Breast epithelium (tissue), 4 donors: Measurements from ENCODE around the gene DNAH9. TPM values are rescaled to one million over a fixed set of nuclear protein-coding genes. Genes with fewer than 3 reads are reported as not detected.

ENCODE experiments used
- DNase-seq, 2 donors: peaks; one replicate each; pipeline ENCODE4 v3.0.0-alpha.2; 2019; ENCODE audit warnings: low spot score in 2 of 2
- H3K27ac ChIP-seq, 2 donors: fragments of 200-600 bp; sonication (generic) in 1 of 2; one replicate each; pipeline ENCODE4 v1.5.1; 2016 to 2019; ENCODE audit warnings: mild to moderate bottlenecking in 1 of 2
- H3K27me3 ChIP-seq, 2 donors: fragments of 200-600 bp; sonication (generic) in 1 of 2; one replicate each; pipeline versions ENCODE4 v1.5.1 to v1.6.0; 2017 to 2019; ENCODE audit warnings: control low read depth in 1 of 2, mild to moderate bottlenecking in 1 of 2
- H3K36me3 ChIP-seq: fragments of 200-600 bp; one replicate; pipeline ENCODE4 v1.5.1; 2019
- H3K4me1 ChIP-seq, 2 donors: fragments of 200-600 bp; sonication (generic); one replicate each; pipeline ENCODE4 v1.5.1; 2016 to 2019; ENCODE audit warnings: control low read depth in 1 of 2
- H3K4me3 ChIP-seq, 3 donors: fragments of 200-600 bp; sonication (generic); 1 replicate in 2 of 3; 2 replicates in 1 of 3; pipeline ENCODE4 v1.5.1; 2016 to 2019; ENCODE audit warnings: mild to moderate bottlenecking in 3 of 3, moderate library complexity in 2 of 3
- H3K9me3 ChIP-seq, 2 donors: fragments of 200-600 bp; sonication (generic) in 1 of 2; one replicate each; pipeline ENCODE4 v1.5.1; 2016 to 2019; ENCODE audit warnings: control low read depth in 1 of 2
- CTCF ChIP-seq, 3 donors: fragments of 450-650 bp; IDR thresholded peaks; one replicate each; pipeline ENCODE4 v1.5.1; 2016 to 2017; ENCODE audit warnings: antibody characterized with exemption in 3 of 3, mild to moderate bottlenecking in 3 of 3, moderate library complexity in 3 of 3
- POLR2A ChIP-seq: fragments of 450-650 bp; IDR thresholded peaks from one replicate; pipeline ENCODE4 v1.6.1; 2016; ENCODE audit warnings: antibody characterized with exemption, mild to moderate bottlenecking, moderate library complexity
- POLR2AphosphoS5 ChIP-seq, 3 donors: sonication (generic); formaldehyde crosslinking; IDR thresholded peaks; one replicate each; pipeline ENCODE4 v1.6.1; 2017; ENCODE audit warnings: antibody characterized with exemption in 3 of 3
- intact Hi-C: fragments of 100-400 bp; cut with DNase I; formaldehyde crosslinking; loops from one replicate; pipeline ENCODE4 v1.15.1; 2023; ENCODE audit warnings: low total_unique reads
- total RNA-seq, 3 donors: library from RNA; depleted of rRNA; stranded (reverse); fragments of >200 nt; gene quantifications; one replicate each; pipeline ENCODE4 v1.1.0, GENCODE V29; 2016

DNAH9 gene
- total RNA-seq, 3 donors from 2014 or later: 0.66 to 3.5 (median 1.2) TPM

GRCh38 chr17:11637796-11638195 is 39.5 kb downstream of the DNAH9 start:
- no peaks in the 10 kb centered on the region for H3K4me1 ChIP-seq
- no peak for DNase-seq
- no peaks in the 10 kb centered on the region for H3K9me3 ChIP-seq
- no peak overlapping the region for H3K4me3 ChIP-seq
- no peaks in the 10 kb centered on the region for H3K27me3 ChIP-seq
- intact Hi-C loops: no loop called here
- no peaks in the 10 kb centered on the region for H3K36me3 ChIP-seq
- TF ChIP-seq POLR2AphosphoS5 (IDR thresholded peaks at IDR 0.05) (no peak), CTCF (IDR thresholded peaks at IDR 0.05) (no peak), POLR2A (no peak)
- no peak overlapping the region for H3K27ac ChIP-seq

- DNase-seq: no peak
- Histone ChIP-seq H3K4me1 (no peaks in the 10 kb centered on the region), H3K27ac (no peak overlapping the region), H3K9me3 (no peaks in the 10 kb centered on the region), H3K36me3 (no peaks in the 10 kb centered on the region), H3K27me3 (no peaks in the 10 kb centered on the region), H3K4me3 (no peak overlapping the region)
- intact Hi-C loops: no loop called here
- TF ChIP-seq CTCF (IDR thresholded peaks at IDR 0.05) (no peak), POLR2AphosphoS5 (IDR thresholded peaks at IDR 0.05) (no peak), POLR2A (no peak)
Observed at GRCh38 chr17:11638700-11639265, 40.5 kb downstream of the DNAH9 start.

- Histone ChIP-seq H3K36me3 (no peaks in the 10 kb centered on the region), H3K4me3 (no peak overlapping the region), H3K27me3 (no peaks in the 10 kb centered on the region), H3K9me3 (no peaks in the 10 kb centered on the region), H3K4me1 (no peaks in the 10 kb centered on the region), H3K27ac (no peak overlapping the region)
- DNase-seq: no peak
- intact Hi-C loops: no loop called here
- TF ChIP-seq POLR2AphosphoS5 (IDR thresholded peaks at IDR 0.05) (no peak), POLR2A (no peak), CTCF (IDR thresholded peaks at IDR 0.05) (no peak)
Observed at GRCh38 chr17:11639736-11640462, 41.6 kb downstream of the DNAH9 start.

- TF ChIP-seq POLR2AphosphoS5 (IDR thresholded peaks at IDR 0.05) (no peak), CTCF (IDR thresholded peaks at IDR 0.05) (no peak), POLR2A (no peak)
- intact Hi-C loops: no loop called here
- H3K9me3 ChIP-seq: no peaks in the 10 kb centered on the region
- no peak overlapping the region for H3K27ac ChIP-seq
- H3K4me3 ChIP-seq: no peak overlapping the region
- DNase-seq: no peak
- H3K36me3 ChIP-seq: no peaks in the 10 kb centered on the region
- no peaks in the 10 kb centered on the region for H3K4me1 ChIP-seq
- no peaks in the 10 kb centered on the region for H3K27me3 ChIP-seq
Observed at GRCh38 chr17:11640463-11640814, 42.2 kb downstream of the DNAH9 start.

GRCh38 chr17:11641521-11642275 is 43.4 kb downstream of the DNAH9 start:
- Histone ChIP-seq H3K4me3 (no peak overlapping the region), H3K27me3 (no peaks in the 10 kb centered on the region), H3K4me1 (no peaks in the 10 kb centered on the region), H3K27ac (no peak overlapping the region), H3K36me3 (no peaks in the 10 kb centered on the region), H3K9me3 (no peaks in the 10 kb centered on the region)
- intact Hi-C loops: no loop called here
- DNase-seq: no peak
- no peak for TF ChIP-seq POLR2A
- TF ChIP-seq POLR2AphosphoS5 (IDR thresholded peaks at IDR 0.05): no peak
- no peak for TF ChIP-seq CTCF (IDR thresholded peaks at IDR 0.05)
